Ishikawa (cell line): ENCODE data around the gene GDE1.

Source experiments
- CEBPB ChIP-seq: IDR thresholded peaks from 2 replicates; pipeline ENCODE4 v1.6.1; 2012
- CREB1 ChIP-seq: IDR thresholded peaks from 2 replicates; pipeline ENCODE4 v1.6.1; 2012; ENCODE audit warnings: low read depth
- EGR1 ChIP-seq: IDR thresholded peaks from 2 replicates; pipeline ENCODE4 v1.6.1; 2012
- EP300 ChIP-seq: IDR thresholded peaks from 2 replicates; pipeline ENCODE4 v1.6.1; 2012; ENCODE audit warnings: borderline replicate concordance
- FOXM1 ChIP-seq: IDR thresholded peaks from 2 replicates; pipeline ENCODE4 v1.6.1; 2012; ENCODE audit warnings: low read depth, borderline replicate concordance
- MAX ChIP-seq: IDR thresholded peaks from 2 replicates; pipeline ENCODE4 v1.6.1; 2012
- NFIC ChIP-seq: IDR thresholded peaks from 2 replicates; pipeline ENCODE4 v1.6.1; 2012
- RAD21 ChIP-seq: IDR thresholded peaks from 2 replicates; pipeline ENCODE4 v1.6.1; 2012; ENCODE audit warnings: low read depth
- REST ChIP-seq: IDR thresholded peaks from 2 replicates; pipeline ENCODE4 v1.6.1; 2012; ENCODE audit warnings: low read depth, mild to moderate bottlenecking
- TAF1 ChIP-seq: IDR thresholded peaks from 2 replicates; pipeline ENCODE4 v1.6.1; 2012; ENCODE audit warnings: low read depth, mild to moderate bottlenecking
- TCF12 ChIP-seq: IDR thresholded peaks from 2 replicates; pipeline ENCODE4 v1.6.1; 2012; ENCODE audit warnings: low read depth
- TEAD4 ChIP-seq: IDR thresholded peaks from 2 replicates; pipeline ENCODE4 v1.6.1; 2012
- YY1 ChIP-seq: IDR thresholded peaks from 2 replicates; pipeline ENCODE4 v1.6.1; 2012; ENCODE audit warnings: low read depth
- ZBTB7A ChIP-seq: IDR thresholded peaks from 2 replicates; pipeline ENCODE4 v1.6.1; 2012; ENCODE audit warnings: low read depth
- TF ChIP-seq, protein P1 (sequence below): IDR thresholded peaks from 2 replicates; pipeline ENCODE4 v1.6.1; 2012

The GDE1 gene

GRCh38 chr16:19525385-19525723, 3.5 kb upstream of the GDE1 start:
- TF ChIP-seq FOXM1 (no peak), CEBPB (no peak), MAX (no peak), TEAD4 (no peak), ZBTB7A (no peak), REST (no peak), YY1 (no peak), TCF12 (no peak), EP300 (no peak), NFIC (no peak), RAD21 (no peak)
- TF ChIP-seq, protein P1, sequence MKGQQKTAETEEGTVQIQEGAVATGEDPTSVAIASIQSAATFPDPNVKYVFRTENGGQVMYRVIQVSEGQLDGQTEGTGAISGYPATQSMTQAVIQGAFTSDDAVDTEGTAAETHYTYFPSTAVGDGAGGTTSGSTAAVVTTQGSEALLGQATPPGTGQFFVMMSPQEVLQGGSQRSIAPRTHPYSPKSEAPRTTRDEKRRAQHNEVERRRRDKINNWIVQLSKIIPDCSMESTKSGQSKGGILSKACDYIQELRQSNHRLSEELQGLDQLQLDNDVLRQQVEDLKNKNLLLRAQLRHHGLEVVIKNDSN, result no peak

DNA sequence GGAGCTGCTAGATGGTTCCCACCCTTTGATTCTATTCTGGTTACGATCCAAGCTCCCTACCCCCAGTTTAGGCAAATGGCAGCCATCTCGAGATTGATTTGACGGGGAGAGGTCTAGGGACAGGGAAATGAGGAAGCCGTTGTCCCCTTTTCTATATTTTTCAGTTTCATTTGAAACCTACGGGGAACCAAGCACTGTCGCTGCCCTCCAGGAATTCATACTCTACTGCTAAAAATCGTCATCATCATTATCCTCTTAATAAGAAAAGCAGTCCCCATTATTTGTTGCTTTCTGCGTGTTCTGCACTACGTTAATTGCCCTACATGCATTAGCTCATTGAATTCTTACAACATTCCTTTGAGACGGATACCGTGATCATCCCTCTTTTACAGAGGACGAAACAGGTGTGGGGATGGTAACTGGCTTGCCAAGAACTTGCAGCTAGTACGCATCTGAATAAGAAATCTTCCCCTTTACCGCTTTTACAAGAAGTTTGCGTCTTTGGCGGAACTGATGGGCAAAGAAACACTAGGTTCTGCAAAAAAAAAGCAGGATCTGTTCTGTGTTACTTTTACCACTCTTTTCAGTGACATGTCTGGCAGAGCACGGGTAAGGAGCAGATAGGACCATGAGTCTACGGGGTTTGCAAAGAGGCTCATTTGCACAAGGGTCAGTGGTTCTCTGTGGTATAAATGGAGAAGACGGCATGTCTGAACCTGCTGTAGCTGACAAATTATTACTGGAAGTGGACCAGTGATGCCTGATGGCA, 2.9 kb upstream of the GDE1 start:
- TF ChIP-seq CEBPB, result no peak
- no peak for TF ChIP-seq EGR1
- TF ChIP-seq TCF12, result no peak
- no peak for TF ChIP-seq TAF1
- TF ChIP-seq YY1, result 0 out of 2 replicates have a peak, but pooled peaks have one; percentile 31
- no peak for TF ChIP-seq REST
- no peak for TF ChIP-seq FOXM1

DNA sequence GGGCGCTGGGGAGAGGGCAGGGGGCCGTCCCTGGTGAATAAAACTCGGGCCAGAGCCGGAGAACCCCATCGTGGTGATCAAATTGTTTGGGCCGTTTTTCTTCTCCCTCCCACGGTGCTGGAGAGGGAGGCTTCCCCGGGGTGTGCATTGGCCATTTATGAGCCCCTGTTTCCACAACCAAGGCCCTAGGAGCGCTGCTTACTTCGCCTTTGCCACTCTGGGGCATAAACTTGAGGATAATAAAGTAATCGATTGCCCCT, 2.4 kb upstream of the GDE1 start:
- TF ChIP-seq EP300 (no peak), TCF12 (no peak), NFIC (no peak), REST (no peak), MAX (no peak), TAF1 (no peak), ZBTB7A (no peak; the same call in 1 of the 2 replicates), EGR1 (no peak), TEAD4 (no peak), RAD21 (no peak)
- TF ChIP-seq, protein P1, result no peak

- TF ChIP-seq EGR1 (no peak), YY1 (peak; percentile 88), CEBPB (no peak), NFIC (no peak), MAX (no peak; the same call in 1 of the 2 replicates), REST (no peak), TAF1 (peak; percentile 76), ZBTB7A (peak; percentile 22; the same call in 1 of the 2 replicates), CREB1 (peak; percentile 94), TCF12 (no peak), RAD21 (no peak), TEAD4 (0 out of 2 replicates have a peak, but pooled peaks have one; percentile 6)
- TF ChIP-seq, protein P1, result 0 out of 2 replicates have a peak, but pooled peaks have one; percentile 15
Measured at GRCh38 chr16:19523559-19524355, 1.9 kb upstream of the GDE1 start, which contains the start of gene CCP110. TSS of gene CCP110 (plus strand) at chr16:19523942. CDS start at chr16:19527882, 3,940 bp downstream.
